GM21717 (cell line): ENCODE data around the gene SLC25A18.
"Not testable (repeated sequence)": the region's sequence is repeated elsewhere in the genome, so short reads cannot be mapped to it uniquely, and the experiment has no call there.

ENCODE experiments used
- ATAC-seq: cut with Tn5 transposase; IDR thresholded peaks from one replicate; pipeline ENCODE4 v1.9.1; 2021; ENCODE audit warnings: mild to moderate bottlenecking, moderate library complexity; ENCODE audit not compliant: unreplicated experiment

SLC25A18 gene

GRCh38 chr22:17562906-17563870, at the start of gene SLC25A18:
SLC25A18 (plus strand) TSS chr22:17563498; CDS start chr22:17579945, 16,447 bp downstream.
- ATAC-seq: no peak

- ATAC-seq: no peak
Measured at GRCh38 chr22:17513612-17514011, 49.7 kb upstream of the SLC25A18 start.

- ATAC-seq: no peak
Measured at GRCh38 chr22:17514084-17514483, 49.2 kb upstream of the SLC25A18 start.

GRCh38 chr22:17518406-17518805, 44.9 kb upstream of the SLC25A18 start:
- ATAC-seq: no peak

GRCh38 chr22:17521971-17522370, 41.3 kb upstream of the SLC25A18 start:
- ATAC-seq: not testable (repeated sequence)

- ATAC-seq: no peak
Measured at GRCh38 chr22:17523925-17524324, 39.4 kb upstream of the SLC25A18 start.

- ATAC-seq: no peak
Measured at GRCh38 chr22:17536269-17536668, 27.0 kb upstream of the SLC25A18 start.

- ATAC-seq: no peak
Measured at GRCh38 chr22:17537155-17537554, 26.1 kb upstream of the SLC25A18 start.

GRCh38 chr22:17540481-17540880, 22.8 kb upstream of the SLC25A18 start:
- no peak for ATAC-seq

- ATAC-seq: no peak
Measured at GRCh38 chr22:17541476-17541875, 21.8 kb upstream of the SLC25A18 start.

GRCh38 chr22:17542452-17542851, 20.8 kb upstream of the SLC25A18 start:
- ATAC-seq: no peak

GRCh38 chr22:17548010-17548755, 15.1 kb upstream of the SLC25A18 start:
- ATAC-seq: no peak

- no peak for ATAC-seq
Measured at GRCh38 chr22:17548756-17549035, 14.6 kb upstream of the SLC25A18 start.

GRCh38 chr22:17549183-17549582, 14.1 kb upstream of the SLC25A18 start:
- ATAC-seq: no peak

GRCh38 chr22:17549655-17550054, 13.6 kb upstream of the SLC25A18 start:
- no peak for ATAC-seq

GRCh38 chr22:17552737-17553136, 10.6 kb upstream of the SLC25A18 start:
- ATAC-seq: no peak

GRCh38 chr22:17554814-17555213, 8.5 kb upstream of the SLC25A18 start:
- no peak for ATAC-seq

- ATAC-seq: no peak
Measured at GRCh38 chr22:17559188-17559587, 4.1 kb upstream of the SLC25A18 start.

GRCh38 chr22:17563936-17564391, 666 bp downstream of the SLC25A18 start:
- ATAC-seq: no peak

- not testable (repeated sequence) for ATAC-seq
Measured at GRCh38 chr22:17566016-17566687, 2.9 kb downstream of the SLC25A18 start.

GRCh38 chr22:17566776-17567175, 3.5 kb downstream of the SLC25A18 start:
- no peak for ATAC-seq
